HG03108 (cell line): ENCODE data around the gene OR2T3.
"Not testable (repeated sequence)": the region's sequence is repeated elsewhere in the genome, so short reads cannot be mapped to it uniquely, and the experiment has no call there.

Source experiments
- ATAC-seq: cut with Tn5 transposase; IDR thresholded peaks from one replicate; pipeline ENCODE4 v1.9.1; 2021; ENCODE audit warnings: moderate library complexity; ENCODE audit not compliant: unreplicated experiment

OR2T3 gene

DNA sequence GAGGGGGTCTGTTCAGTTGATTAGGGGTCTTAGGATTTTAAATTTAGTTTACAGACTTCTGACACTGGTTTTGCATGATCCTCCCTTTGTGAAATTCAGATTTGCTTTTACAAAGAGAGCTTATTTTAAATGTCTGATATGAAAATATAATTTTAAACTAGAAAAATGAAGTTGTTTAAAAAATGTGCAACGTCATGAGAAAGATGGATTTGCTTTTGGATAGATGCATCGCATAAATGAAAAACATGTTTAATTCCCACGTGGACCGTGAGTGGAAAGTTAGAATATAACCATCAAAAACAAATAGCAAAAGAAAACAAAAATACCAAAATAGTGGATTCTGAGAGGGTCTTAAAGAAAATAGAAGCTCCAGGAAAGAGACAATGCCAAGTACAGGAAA is 2.0 kb upstream of the OR2T3 start:
- no peak for ATAC-seq

DNA sequence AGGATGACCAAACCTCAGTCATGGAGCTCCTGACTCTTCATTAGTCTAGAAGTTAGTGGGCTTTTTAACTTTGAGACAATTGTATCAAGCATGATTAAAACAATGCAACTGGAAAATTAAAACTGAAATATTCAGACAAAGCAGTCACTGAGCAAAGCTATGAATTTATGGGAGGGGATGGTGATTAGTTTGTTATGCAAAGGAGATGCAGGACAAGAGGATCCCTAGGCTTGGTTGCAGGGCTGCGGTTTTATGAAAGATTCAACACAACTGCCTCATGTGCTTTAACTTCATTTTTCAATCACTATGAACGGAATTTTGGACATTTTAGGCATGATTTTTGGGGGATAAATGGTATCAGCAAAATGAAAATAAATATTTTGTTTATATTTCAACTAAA is 1.0 kb upstream of the OR2T3 start:
- ATAC-seq: not testable (repeated sequence)

DNA sequence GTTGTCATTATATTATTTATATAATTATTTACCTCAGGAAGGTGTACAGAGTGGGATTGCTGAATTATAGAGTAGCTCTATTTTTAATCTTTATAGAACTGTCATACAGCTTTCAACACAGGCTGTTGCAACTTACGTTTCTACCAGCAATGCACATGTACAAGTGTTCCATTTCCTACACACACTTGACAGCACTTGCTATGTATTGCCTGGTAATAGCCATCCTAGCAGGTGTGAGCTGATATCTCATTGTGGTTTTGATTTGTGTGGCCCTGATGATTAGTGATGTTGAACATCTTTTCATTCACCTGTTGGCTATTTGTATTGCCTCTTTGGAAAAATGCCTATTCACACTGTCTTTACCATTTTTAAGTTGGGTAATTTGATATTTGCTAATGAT is 2.5 kb downstream of the OR2T3 start:
- ATAC-seq: peak; percentile 88

DNA sequence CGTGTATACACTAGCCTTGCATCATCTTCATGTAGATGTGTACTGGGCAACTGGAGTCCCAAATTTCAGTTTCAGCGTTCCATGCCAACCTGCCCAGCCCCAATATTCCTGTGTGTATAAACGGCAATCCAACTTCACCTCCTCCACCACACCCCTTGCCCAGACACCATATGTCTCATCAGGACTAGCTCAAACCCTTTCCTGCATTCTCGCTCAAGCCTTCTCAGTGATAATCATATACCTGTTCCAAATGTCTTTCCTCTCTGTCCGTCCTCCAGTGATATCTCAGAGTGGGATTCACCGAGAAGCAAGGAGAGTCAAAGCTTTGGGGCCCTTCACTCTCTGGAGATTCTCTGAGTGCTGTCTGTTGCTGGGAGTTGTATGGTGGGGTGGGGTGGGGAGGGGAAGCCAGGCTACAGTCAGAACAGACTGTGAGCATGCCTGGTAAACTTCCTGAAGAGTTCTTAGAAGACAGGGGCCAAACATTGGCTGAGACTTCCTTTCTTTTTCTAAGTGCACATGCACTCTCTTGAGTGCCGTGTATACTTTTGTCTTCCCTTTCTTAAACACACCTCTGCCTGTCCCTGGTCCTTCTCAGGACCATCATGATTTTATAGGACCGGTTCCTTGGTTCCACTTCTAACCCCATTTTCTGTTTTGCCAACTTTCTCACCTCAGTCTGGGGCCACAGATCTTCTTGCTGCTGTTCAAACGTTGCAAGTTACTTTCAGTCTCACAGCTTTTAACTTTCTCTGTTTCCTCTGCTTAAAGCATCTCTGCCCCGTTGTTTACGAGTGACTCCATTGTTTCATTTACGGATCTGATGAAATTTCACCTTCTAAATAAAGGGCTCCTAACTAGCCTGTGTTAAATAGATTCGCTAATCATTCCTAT is 8.8 kb downstream of the OR2T3 start:
- ATAC-seq: peak; percentile 80

DNA sequence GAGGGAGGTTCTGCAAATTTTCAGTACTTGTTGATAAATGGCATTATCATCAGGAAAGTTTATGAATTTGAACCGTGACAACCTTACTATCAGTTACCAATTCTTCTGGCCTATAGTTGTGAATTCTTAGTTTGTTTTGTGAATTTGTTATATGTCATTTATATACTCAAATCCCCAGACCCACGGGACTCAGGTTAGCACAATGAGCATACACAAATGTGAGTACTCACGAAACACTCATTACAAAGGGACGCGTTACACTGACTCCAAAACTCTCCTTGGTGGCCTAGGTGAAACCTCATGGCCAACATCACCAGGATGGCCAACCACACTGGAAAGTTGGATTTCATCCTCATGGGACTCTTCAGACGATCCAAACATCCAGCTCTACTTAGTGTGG is 15.1 kb downstream of the OR2T3 start, which contains the start of gene OR2T5:
Gene OR2T5, plus strand, starts transcription at position 301 of the 400 bp plus-strand sequence. Its CDS starts 0 bp downstream, at position 301.
- not testable (repeated sequence) for ATAC-seq

DNA sequence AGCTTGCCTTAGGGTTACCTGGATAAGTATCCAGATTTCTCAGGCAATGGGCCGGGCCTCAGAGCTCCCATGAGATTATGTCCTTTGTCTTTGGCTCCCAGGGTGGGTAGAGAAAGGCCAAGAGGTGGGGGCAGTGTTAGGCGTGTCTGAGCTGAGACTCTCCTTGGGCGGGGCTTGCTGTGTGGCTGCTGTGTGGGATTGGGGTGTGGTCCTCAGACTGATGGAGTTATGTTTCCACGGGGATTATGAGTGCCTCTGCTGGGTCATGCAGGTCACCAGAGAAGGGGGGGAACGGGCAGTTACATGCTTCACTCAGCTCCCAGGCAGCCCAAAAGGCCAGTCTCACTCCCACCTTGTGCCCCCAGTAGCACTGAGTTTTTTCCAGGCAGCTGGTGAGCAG is 23.5 kb downstream of the OR2T3 start:
- ATAC-seq: not testable (repeated sequence)

DNA sequence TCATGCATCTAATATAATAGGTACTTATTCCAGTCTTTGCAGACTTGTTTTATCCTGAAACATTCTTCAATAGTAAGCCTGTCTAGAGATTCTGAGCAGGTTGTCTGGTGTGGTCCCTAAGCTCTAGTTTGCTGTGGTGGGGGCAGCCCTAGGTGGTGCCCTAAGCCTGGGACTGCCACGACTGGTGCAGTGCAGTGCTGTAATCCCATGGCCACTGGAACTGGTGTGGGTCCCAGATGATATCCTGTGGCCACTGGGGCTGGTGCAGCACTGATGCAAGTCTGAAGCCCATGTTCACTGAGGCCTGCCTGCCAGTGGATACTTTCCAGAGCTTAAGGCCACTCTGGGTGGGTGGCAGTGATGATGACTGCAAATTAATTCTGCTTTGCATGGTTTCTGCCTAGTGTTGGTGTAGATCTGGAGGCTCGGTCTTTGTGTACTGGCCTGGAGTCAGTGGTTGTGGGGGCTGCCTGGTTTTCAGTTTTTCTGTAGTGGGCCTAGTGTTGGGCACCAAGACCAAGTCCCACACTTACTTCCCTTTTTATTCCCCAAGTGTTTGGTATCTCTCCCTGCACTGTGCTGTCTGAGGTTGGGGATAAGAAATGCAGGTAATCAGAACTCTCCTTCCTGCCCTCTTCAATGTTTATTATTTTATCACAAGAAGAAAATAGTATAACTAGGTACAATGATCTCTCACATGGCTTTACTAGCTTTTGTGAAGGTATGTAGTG is 27.3 kb downstream of the OR2T3 start:
- ATAC-seq: not testable (repeated sequence)

DNA sequence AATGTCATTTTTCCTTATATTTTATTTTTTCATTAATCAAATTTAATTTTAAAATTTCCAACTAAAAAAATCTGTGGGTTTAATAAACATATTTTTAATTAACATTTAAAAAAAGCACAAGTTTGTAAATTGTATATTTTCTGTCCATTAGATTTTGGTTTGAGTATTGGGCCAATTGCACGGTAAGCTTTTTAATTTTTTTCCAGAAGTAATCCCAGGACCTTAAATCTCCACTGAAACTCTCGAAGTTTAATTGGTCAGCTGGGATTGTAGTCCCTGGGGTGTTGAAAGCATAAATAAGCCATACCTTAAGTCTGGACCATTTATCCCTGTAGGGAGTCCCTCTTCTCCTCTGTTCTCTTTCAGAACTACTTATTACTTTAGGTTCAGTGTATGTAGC is 34.6 kb downstream of the OR2T3 start, which contains the start of gene OR2G6:
Gene OR2G6, plus strand, starts transcription at position 301 of the 400 bp plus-strand sequence. CDS start 13,574 bp downstream, outside the sequence.
- not testable (repeated sequence) for ATAC-seq

DNA sequence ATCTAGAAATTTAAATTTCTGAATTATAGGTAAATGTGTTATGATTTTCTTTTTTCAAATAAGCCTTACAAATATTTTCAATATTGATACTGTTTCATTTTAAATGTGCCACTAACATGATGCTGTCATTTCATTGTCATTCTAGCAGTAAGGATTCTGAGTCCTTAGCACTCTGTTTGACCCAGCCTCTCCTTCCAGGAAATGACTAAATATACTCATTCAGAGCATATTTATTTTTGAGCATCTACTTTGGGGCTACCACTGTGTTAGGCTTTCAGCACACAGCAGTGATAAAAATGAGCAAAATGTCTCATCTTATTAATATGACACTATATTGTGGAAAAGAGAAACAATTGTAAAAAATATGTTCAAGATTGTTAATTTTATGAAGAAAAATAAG is 37.1 kb downstream of the OR2T3 start:
- not testable (repeated sequence) for ATAC-seq

DNA sequence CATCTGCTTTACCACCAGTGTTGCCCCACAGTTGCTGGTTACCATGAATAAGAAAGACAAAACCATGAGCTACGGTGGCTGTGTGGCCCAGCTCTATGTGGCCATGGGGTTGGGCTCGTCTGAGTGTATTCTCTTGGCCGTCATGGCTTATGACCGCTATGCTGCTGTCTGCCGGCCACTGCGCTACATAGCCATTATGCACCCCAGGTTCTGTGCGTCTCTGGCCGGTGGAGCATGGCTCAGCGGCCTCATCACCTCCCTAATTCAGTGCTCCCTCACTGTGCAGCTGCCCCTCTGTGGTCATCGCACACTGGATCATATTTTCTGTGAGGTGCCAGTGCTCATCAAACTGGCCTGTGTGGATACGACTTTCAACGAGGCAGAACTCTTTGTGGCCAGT is 48.7 kb downstream of the OR2T3 start:
- ATAC-seq: no peak
